IPS DF 4.7 (cell line): ENCODE results near the gene SACM1L.
A peak's percentile ranks its signal among the peaks of the same experiment; 100 is the strongest.

Experiments used
- DNase-seq: peaks from one replicate; pipeline ENCODE4 v3.0.0-alpha.2; 2013; ENCODE audit warnings: low spot score; ENCODE audit errors: extremely low read depth

SACM1L gene

DNA sequence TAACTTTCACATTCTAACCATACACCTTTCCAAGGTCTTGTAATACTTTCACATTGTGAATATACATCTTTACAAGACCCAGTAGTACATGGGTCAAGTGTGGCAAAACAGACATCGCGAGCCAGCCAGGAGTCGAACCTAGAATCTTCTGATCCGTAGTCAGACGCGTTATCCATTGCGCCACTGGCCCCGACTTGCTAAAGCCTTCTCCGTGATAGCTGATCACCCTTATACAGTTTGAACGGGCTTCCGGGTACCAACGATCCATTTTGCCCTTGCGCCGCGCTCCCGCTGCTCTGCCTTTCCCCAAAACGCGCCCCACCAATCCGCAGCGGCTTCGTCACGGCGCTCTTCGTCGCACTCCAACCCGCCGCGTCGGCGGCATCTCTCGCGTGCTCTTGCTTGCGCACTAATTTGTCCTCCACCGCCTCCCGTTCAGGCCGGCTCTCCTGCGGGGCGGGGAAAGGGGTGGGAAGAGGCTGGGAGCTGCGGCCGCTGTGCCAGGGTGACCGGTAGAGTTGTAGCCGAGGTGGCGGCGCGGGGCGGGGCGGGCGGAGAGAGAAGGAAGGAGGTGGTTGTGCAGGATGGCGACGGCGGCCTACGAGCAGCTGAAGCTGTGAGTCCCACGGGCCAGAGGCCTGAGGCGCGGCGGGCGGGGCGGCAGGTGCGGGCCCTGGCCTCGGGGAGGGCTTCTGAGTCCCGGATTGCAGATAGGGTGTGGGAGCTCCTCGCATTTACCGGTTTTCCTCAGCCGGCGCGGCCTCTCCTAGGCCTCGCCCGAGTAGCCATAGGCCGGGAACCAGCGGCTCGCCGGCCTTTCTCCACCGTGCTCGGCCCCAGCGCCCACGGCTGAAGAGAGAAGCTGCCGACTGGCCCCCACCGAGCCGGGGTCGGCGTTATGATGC is at the start of gene SACM1L:
Gene SACM1L (plus strand): TSS at position 515 of the 905 bp plus-strand sequence. CDS start 70 bp downstream, at position 585.
- peak; percentile 88 for DNase-seq

DNA sequence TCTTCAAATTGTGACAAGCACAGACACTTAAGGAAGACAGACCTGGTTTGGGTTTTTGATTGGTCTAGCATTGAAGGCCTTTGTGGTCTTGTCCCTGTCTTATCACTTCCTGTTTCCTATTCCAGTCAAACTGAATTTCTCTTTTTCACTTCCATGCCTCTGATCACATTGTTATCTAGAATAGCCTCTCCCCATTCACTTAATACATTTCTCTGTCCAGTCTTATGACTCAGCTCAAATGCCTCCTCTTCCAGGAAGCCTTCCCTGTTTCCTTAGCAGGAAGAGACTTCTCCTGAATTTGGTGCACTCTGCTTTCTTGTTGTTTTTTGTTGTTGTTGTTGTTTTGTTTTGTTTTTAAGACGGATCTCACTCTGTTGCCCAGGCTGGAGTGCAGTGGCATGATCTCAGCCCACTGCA is 49.1 kb upstream of the SACM1L start:
- DNase-seq: no peak

DNA sequence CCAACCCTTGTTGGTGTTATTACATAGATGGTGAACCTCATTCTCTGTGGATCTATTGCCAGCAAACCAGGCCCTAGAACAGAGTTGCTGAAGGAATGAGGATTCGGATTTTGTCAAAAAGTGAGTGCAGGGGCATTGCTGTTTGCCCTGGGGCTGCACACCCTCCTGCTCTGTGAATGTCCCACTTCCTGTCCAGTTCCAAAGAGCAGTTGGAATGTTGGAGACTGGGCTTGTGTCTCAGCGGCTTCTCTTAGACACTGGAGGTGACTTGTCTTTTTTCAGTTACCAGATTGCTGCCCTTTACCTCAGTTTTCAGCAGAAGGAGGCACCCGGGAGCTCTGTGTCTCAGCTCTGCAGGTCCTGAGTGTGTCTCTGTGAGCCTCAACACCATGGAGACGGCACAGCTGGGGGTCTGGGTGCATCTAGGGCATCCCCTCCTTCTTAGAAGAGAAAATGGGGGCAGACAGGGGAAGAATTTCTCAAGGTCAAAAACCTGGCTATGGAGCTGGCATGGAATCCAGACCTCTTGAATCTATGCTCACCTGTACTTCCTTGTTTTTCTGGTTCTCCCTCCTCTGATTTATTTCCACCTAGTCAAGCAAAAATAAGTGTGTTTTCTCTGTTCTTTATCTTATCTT is 48.4 kb upstream of the SACM1L start:
- DNase-seq: no peak

GRCh38 chr3:45641756-45642155 is 47.4 kb upstream of the SACM1L start:
- DNase-seq: no peak

- DNase-seq: no peak
These were observed 46.5 kb upstream of the SACM1L start for GRCh38 chr3:45642731-45643152.

DNA sequence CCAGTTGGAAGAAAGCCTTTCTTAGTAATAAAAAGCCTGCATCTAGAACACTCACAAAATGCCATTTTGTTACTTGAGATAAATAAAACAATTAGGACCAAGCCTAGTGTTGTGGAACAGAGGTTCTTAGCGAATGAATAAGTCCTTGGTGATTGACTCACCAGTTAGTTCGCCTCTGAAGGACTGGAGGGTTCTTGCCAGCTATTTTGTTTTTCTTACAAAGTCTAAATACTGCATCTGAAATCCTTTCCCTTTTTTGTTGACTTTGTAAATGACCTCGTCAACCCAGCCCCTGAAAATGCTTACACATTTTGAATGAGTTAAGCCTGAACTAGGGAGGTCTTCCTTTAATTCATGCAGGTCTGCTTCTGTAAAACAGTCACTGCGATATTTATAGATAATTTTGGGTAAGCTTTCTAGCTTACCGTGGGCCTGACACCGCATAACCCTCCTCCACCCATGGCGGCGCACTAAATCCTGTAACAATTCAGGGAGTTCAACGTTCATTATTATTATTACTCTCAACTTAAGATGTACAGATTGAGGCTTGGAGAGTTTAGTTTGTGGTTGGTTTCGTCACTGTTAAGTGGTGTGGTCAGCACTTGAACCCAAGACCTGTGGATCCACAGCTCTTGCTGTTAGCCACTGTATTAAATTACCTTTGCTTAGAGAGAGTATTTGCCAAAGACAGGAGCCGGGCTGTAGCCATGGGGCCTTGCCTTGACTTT is 45.0 kb upstream of the SACM1L start:
- no peak for DNase-seq

DNA sequence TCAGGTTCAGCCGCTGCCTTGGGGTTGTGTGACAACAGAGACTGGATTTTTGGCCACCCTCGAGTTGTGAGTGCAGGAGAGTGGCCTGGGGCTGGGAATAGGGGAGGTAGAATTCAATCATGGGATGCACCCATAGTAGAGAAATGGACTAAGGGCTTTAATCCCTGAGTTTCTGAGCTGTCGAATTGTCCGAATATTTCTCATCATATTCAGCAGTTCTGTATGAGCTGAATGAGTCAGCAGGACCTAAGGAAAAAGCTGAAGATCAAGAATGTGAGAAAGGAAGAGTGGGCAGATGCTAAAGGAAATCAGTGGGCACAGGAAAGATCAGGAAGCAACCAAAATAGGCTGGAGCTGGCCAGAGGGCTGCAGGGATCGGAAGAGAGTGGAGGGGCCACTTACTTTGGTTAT is 44.4 kb upstream of the SACM1L start:
- DNase-seq: no peak

- DNase-seq: no peak
These were observed 43.1 kb upstream of the SACM1L start for GRCh38 chr3:45646051-45646585.

GRCh38 chr3:45647148-45647619 is 42.0 kb upstream of the SACM1L start:
- DNase-seq: no peak

DNA sequence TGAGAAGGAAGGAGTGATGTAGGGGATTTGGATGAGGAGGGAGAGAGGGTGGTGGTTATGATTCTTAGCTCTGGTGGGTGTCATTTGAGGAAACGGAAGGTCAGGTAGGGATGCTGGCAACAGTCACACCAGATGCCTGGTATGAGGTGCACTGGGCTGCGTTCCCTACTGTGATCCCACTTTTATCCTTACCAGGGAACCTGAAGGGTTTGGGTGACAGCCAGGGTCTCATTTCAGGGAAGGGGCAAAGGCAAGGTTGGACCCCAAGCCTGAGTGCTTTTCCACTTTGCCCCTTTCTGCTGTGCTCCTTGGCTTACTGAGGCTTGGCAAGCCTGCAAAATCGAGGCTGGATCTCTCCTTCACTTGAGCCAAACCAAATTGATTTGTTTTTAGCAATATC is 36.0 kb upstream of the SACM1L start:
- DNase-seq: no peak

DNA sequence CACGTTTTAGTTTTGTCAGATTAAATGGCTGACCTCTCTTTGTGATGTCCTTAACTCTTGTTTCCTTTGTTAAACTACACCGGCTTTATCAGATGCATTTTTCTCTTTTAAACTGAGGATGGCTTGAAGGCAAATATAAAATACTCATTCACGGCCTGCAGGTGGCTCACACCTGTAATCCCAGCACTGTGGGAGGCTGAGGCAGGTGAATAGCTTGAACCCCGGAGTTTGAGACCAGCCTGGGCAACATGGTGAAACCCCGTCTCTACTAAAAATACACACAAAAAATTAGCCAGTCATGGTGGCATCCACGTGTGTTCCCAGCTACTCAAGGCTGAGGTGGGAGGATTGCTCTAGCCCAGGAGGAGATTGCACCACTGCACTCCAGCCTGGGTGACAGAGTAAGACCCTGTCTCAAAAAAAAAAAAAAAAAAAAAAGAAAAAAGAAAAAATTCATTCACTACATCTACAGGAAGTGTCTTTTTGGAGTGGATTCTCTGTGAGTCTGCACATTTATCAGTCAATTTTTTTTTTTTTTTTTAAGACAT is 34.7 kb upstream of the SACM1L start:
- no peak for DNase-seq

DNA sequence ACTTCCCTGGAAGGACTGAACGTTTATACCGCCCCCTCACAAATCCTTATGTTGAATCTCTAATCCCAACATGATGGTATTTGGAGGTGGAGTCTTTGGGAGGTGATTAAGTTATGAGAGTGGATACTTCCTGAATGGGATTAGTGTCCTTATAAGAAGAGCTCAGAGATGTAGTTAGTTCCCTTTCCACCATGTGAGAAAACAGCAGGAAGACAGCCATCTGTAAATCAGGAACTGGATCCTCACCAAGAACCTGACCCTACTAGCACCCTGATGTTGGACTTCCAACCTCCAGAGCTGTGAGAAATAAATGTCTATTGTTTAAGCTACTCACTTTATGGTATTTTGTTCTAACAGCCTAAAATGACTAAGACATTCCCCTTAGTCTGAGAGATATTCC is 33.3 kb upstream of the SACM1L start:
- no peak for DNase-seq

- DNase-seq: peak; percentile 93
These were observed 32.4 kb upstream of the SACM1L start for GRCh38 chr3:45656575-45657363.

DNA sequence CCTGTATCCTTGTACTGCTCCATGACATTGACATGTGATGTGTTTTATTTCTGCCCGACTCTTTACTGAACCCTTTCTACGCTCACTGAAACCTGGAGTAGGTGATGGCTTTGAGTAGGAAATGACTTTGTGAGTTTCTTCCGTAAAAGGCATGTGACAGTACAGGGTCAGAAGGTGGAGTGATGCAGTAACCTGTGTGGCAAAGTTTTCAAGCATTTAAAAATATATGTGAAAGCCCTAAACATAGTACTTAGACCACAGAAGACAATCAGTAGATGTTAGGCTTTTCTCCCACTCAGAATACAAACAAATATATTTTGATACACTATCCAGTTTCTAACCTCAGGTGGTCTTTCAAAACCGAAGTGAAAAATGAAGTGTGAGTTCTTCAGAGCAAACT is 31.3 kb upstream of the SACM1L start:
- no peak for DNase-seq

GRCh38 chr3:45659661-45660566 is 29.3 kb upstream of the SACM1L start:
- DNase-seq: no peak

GRCh38 chr3:45660567-45660901 is 28.7 kb upstream of the SACM1L start:
- no peak for DNase-seq

GRCh38 chr3:45664578-45664977 is 24.6 kb upstream of the SACM1L start:
- no peak for DNase-seq

GRCh38 chr3:45665101-45665572 is 24.1 kb upstream of the SACM1L start:
- no peak for DNase-seq

DNA sequence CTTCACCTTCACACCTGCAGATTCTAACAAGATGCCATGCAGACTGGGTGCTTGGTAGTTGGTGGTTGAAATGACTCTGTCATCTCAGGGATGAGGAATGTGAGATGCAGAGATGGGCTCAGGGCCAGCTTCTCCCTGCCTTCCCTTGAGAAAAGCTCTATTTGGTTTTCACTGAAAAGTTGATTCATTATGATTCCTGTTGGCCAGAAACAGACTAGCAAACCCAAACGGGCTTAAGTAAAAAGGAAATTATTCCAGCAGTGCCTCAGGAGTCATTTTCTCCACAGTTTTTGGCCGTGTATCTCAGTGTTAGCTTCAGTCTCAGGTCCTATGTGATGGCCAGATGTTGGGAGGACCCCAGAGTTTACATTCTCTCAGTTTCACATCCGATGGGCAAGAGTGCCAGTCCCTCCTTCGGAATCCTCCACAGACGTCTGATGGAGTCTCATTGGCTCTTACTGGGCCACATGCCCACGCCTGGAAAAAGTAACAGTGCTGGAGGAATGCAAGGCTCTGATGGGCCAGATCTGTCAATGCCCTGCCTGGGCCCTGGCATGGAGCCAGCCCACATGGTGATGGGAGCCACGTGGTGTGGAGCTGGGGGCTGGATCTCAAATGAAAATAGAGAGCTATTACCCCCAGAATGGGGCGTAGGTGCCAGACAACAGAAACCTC is 22.3 kb upstream of the SACM1L start:
- no peak for DNase-seq
